DLD1 (cell line): Measurements from ENCODE around the gene PIEZO1.

Source experiments
- in situ Hi-C: cut with HindIII; loops from 2 replicates; pipeline ENCODE4 v1.10.0; 2017; ENCODE audit warnings: low sequenced_read_pairs

Gene PIEZO1

GRCh38 chr16:88706229-88706964, 78.6 kb downstream of the PIEZO1 start, which contains the start of the genes CTU2 and RNF166:
Gene CTU2 (plus strand): TSS chr16:88706503. CDS start chr16:88706531, 28 bp downstream.
Gene RNF166 (minus strand): TSS chr16:88706408. CDS start chr16:88706325, 83 bp downstream.
- in situ Hi-C loops = no loop called here

GRCh38 chr16:88705801-88706228, 79.2 kb downstream of the PIEZO1 start:
- in situ Hi-C loops = no loop called here

GRCh38 chr16:88705076-88705684, 79.8 kb downstream of the PIEZO1 start:
- in situ Hi-C loops = no loop called here

GRCh38 chr16:88703486-88704309, 81.3 kb downstream of the PIEZO1 start:
- in situ Hi-C loops = no loop called here

- in situ Hi-C loops = no loop called here
Observed at GRCh38 chr16:88702371-88703210, 82.4 kb downstream of the PIEZO1 start.

- in situ Hi-C loops = no loop called here
Observed at GRCh38 chr16:88701581-88702370, 83.2 kb downstream of the PIEZO1 start.

- in situ Hi-C loops = no loop called here
Observed at GRCh38 chr16:88700636-88701482, 84.2 kb downstream of the PIEZO1 start.

GRCh38 chr16:88700322-88700635, 84.7 kb downstream of the PIEZO1 start:
- in situ Hi-C loops = no loop called here

- in situ Hi-C loops = no loop called here
Observed at GRCh38 chr16:88699180-88699579, 85.8 kb downstream of the PIEZO1 start.

- in situ Hi-C loops = no loop called here
Observed at GRCh38 chr16:88698646-88699045, 86.4 kb downstream of the PIEZO1 start.

- in situ Hi-C loops = no loop called here
Observed at GRCh38 chr16:88697831-88698615, 87.0 kb downstream of the PIEZO1 start.

GRCh38 chr16:88697116-88697830, 87.7 kb downstream of the PIEZO1 start:
- in situ Hi-C loops = no loop called here

GRCh38 chr16:88696441-88696840, 88.6 kb downstream of the PIEZO1 start:
- in situ Hi-C loops = no loop called here

GRCh38 chr16:88695753-88696152, 89.3 kb downstream of the PIEZO1 start:
- in situ Hi-C loops = no loop called here

- in situ Hi-C loops = no loop called here
Observed at GRCh38 chr16:88695218-88695617, 89.8 kb downstream of the PIEZO1 start.

- in situ Hi-C loops = no loop called here
Observed at GRCh38 chr16:88694221-88695087, 90.6 kb downstream of the PIEZO1 start.
